ENCODE data around the gene ECD.
A peak's percentile ranks its signal among the peaks of the same experiment; 100 is the strongest.

ECD gene

GRCh38 chr10:73106301-73106700 lies 61.5 kb downstream of the ECD start:
- TF ChIP-seq, protein P1, sequence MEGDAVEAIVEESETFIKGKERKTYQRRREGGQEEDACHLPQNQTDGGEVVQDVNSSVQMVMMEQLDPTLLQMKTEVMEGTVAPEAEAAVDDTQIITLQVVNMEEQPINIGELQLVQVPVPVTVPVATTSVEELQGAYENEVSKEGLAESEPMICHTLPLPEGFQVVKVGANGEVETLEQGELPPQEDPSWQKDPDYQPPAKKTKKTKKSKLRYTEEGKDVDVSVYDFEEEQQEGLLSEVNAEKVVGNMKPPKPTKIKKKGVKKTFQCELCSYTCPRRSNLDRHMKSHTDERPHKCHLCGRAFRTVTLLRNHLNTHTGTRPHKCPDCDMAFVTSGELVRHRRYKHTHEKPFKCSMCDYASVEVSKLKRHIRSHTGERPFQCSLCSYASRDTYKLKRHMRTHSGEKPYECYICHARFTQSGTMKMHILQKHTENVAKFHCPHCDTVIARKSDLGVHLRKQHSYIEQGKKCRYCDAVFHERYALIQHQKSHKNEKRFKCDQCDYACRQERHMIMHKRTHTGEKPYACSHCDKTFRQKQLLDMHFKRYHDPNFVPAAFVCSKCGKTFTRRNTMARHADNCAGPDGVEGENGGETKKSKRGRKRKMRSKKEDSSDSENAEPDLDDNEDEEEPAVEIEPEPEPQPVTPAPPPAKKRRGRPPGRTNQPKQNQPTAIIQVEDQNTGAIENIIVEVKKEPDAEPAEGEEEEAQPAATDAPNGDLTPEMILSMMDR (conservative IDR thresholded peaks at IDR 0.05; ENCODE audit: control insufficient read depth, insufficient read depth, low read depth, low read length), result no peak
- no peak overlapping the region for H3K4me3 ChIP-seq (ENCODE audit: control insufficient read depth, low read depth, low read length)
- DNase-seq (ENCODE audit: low read depth), result no peak

DNA sequence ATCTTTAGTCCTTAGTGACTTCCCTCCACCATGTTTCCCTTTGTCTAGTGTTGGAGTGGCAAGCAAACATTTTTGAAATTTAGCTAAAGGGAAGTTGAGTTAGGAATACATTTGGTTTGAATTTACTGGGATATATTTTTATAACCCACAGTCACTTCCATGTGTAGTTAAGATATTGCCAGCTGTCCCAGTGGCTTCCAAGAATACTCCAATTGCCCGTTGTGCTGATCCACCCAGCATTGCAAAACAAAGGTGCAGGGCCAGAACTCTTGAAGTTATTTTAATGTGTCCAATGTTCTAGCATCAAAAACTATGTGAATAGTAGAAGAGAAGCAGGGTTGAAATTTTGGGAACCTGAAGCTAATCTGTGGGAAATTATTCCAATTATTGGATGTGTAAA lies 68.7 kb downstream of the ECD start:
- TF ChIP-seq, protein P1 (conservative IDR thresholded peaks at IDR 0.05; ENCODE audit: control insufficient read depth, insufficient read depth, low read depth, low read length), result no peak
- no peak for DNase-seq (ENCODE audit: low read depth)
- H3K4me3 ChIP-seq (ENCODE audit: control insufficient read depth, low read depth, low read length), result no peak overlapping the region

DNA sequence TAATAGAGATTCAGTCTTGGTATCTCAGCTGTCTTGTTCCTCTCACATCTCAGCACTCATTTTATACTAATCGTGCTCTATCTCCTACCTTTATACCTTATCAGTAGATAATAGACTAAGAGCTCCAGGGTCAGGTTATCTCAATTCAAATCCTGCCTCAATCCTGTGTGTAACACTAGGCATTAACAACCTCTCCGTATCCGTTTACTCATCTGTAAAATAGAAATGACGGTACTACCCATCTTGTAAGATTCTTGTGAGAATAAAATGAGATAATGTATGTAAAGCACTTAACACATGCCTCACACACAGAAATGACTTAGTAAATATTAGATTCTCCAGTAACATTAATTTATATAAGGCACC lies 70.5 kb downstream of the ECD start:
- TF ChIP-seq, protein P1 (conservative IDR thresholded peaks at IDR 0.05; ENCODE audit: control insufficient read depth, insufficient read depth, low read depth, low read length), result no peak
- no peak for DNase-seq (ENCODE audit: low read depth)
- peak overlapping the region; percentile 91 for H3K4me3 ChIP-seq (ENCODE audit: control insufficient read depth, low read depth, low read length)

DNA sequence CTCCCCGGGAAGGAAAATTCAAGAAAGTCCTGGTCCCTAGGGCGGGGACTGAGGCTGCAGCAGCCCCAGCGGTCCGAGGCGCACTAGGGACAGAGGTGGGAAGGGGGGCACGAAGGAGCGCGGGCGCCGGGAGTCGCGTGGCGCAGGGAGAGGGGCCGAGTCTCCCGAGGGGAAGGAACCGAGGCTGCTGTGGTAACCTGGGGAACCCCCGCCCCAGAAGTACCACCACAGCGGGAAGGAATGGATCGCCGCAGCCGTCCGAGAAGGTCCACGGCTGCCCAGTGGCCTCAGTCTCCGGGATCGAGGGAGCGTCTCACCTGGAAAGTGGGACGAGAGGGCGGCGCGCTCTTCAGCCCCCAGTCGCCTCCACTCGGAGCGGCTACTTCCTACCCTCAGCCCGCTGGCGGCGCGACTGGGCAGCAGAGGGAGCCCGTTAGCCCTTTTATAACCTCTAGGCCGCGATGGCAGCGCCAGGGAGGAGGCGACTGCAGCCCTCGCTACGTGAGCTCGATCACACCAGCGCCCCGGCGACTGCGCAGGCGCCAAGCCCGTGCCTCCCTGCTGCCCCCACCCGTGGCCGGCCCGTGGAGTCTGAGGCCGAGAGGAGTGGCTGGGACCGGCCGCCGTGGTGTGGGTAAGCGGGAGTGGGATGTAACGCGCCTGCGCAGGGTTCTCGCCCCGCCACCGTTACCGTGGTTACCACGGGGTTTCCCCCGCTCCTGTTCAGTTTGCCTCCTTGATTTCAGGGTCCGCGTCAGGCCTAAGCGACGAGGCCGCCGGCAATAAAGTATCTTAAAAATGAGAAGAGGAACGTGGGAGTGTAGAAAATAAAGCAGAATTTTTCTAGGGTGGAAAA lies 71.1 kb downstream of the ECD start, which contains the start of gene P4HA1:
P4HA1 (minus strand) TSS at position 418 of the 856 bp plus-strand sequence. CDS start 21,983 bp downstream, outside the sequence.
- DNase-seq (ENCODE audit: low read depth), result peak; percentile 95
- H3K4me3 ChIP-seq (ENCODE audit: control insufficient read depth, low read depth, low read length), result peak within 1 kb of the TSS; percentile 91
- TF ChIP-seq, protein P1 (conservative IDR thresholded peaks at IDR 0.05; ENCODE audit: control insufficient read depth, insufficient read depth, low read depth, low read length), result peak; percentile 50

GRCh38 chr10:73096041-73096448 lies 71.8 kb downstream of the ECD start:
- TF ChIP-seq, protein P1 (conservative IDR thresholded peaks at IDR 0.05; ENCODE audit: control insufficient read depth, insufficient read depth, low read depth, low read length), result no peak
- H3K4me3 ChIP-seq (ENCODE audit: control insufficient read depth, low read depth, low read length), result peak overlapping the region; percentile 91
- peak; percentile 64 for DNase-seq (ENCODE audit: low read depth)

GRCh38 chr10:73095481-73096021 lies 72.3 kb downstream of the ECD start:
- DNase-seq (ENCODE audit: low read depth), result peak; percentile 80
- TF ChIP-seq, protein P1 (conservative IDR thresholded peaks at IDR 0.05; ENCODE audit: control insufficient read depth, insufficient read depth, low read depth, low read length), result no peak

More at GRCh38 chr10:73095481-73096021, 72.3 kb downstream of the ECD start:
- H3K4me3 ChIP-seq (ENCODE audit: control insufficient read depth, low read depth, low read length), result peak overlapping the region; percentile 91

Measured in fibroblast of mammary gland (primary cell).